ENCODE measurements around the gene SPATA19. TPM values are rescaled to one million over a fixed set of nuclear protein-coding genes. Genes with fewer than 3 reads are reported as not detected.

The SPATA19 gene
- total RNA-seq, 2 donors from 2014 or later, result not detected

DNA sequence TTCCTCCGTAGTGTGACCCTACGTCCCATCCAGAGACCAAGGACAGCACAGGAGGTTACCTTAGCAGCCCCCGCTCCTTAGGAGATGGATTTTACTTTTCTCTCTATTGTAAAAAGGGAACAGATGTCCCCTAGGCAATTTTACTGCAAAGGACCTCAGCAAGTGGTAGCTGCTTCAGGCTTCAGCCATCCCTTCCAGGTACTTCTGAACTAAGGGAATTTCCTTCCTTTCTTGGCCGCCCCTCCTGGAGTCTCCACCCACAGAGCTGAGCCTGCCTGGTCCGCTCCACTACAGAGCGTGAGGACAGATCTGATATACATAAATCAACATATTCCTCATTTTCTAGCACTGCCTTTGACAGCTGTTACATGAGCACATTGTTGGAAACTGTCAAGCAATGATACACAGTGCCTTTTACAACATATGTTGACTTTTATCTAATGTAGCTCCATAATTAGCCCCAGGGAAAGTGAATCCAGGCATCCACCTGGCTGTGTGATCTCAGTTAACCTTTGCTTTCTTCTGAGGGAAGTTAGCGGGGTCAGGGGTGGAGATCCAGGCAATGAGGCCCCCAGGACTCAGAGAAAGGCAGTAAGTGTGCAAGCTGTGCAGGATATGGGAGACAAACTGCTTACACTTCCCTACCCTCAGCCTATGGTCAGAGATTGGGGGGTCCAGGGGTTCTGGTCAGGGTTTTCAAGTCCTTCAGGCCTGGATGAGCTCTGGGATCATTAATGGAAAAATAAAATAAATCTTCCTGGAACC is 51.9 kb downstream of the SPATA19 start:
- Histone ChIP-seq H3K36me3 (no peaks in the 10 kb centered on the region), H3K4me1 (no peaks in the 10 kb centered on the region), H3K9me3 (no peaks in the 10 kb centered on the region), H3K27ac (no peak overlapping the region), H3K27me3 (peaks cover 3% of the 10 kb centered on the region), H3K4me3 (no peak overlapping the region), H3K9ac (ENCODE audit: low read depth in 2 of 2, low read length in 2 of 2) (no peak overlapping the region)
- intact Hi-C loops (cut with DNase I), result no loop called here
- no peak for DNase-seq
- TF ChIP-seq, protein P1, sequence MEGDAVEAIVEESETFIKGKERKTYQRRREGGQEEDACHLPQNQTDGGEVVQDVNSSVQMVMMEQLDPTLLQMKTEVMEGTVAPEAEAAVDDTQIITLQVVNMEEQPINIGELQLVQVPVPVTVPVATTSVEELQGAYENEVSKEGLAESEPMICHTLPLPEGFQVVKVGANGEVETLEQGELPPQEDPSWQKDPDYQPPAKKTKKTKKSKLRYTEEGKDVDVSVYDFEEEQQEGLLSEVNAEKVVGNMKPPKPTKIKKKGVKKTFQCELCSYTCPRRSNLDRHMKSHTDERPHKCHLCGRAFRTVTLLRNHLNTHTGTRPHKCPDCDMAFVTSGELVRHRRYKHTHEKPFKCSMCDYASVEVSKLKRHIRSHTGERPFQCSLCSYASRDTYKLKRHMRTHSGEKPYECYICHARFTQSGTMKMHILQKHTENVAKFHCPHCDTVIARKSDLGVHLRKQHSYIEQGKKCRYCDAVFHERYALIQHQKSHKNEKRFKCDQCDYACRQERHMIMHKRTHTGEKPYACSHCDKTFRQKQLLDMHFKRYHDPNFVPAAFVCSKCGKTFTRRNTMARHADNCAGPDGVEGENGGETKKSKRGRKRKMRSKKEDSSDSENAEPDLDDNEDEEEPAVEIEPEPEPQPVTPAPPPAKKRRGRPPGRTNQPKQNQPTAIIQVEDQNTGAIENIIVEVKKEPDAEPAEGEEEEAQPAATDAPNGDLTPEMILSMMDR (IDR thresholded peaks at IDR 0.05), result no peak

- H3K27me3 ChIP-seq, result peaks cover 8% of the 10 kb centered on the region
- H3K4me1 ChIP-seq, result no peaks in the 10 kb centered on the region
- intact Hi-C loops (cut with DNase I), result no loop called here
- DNase-seq, result no peak
- no peak overlapping the region for H3K9ac ChIP-seq (ENCODE audit: low read depth in 2 of 2, low read length in 2 of 2)
- TF ChIP-seq, protein P1 (IDR thresholded peaks at IDR 0.05), result no peak
- no peak overlapping the region for H3K27ac ChIP-seq
- H3K36me3 ChIP-seq, result no peaks in the 10 kb centered on the region
- H3K9me3 ChIP-seq, result no peaks in the 10 kb centered on the region
- no peak overlapping the region for H3K4me3 ChIP-seq
Observed at GRCh38 chr11:133790995-133791394, 54.3 kb downstream of the SPATA19 start.

Other genes starting within 250 kb of the SPATA19 start
- 1 to 10 TPM; 5.0 to 6.0 TPM for gene IGSF9B, start 111.5 kb upstream of the SPATA19 start, total RNA-seq
- gene JAM3, start 223.6 kb upstream of the SPATA19 start, total RNA-seq, result 10 to 100 TPM in 1 of 2 donors, 1 to 10 TPM in 1; 3.5 to 14.5 TPM

All from colonic mucosa (tissue), 4 donors.